ENCODE data around the gene NDUFC2.

Gene NDUFC2

DNA sequence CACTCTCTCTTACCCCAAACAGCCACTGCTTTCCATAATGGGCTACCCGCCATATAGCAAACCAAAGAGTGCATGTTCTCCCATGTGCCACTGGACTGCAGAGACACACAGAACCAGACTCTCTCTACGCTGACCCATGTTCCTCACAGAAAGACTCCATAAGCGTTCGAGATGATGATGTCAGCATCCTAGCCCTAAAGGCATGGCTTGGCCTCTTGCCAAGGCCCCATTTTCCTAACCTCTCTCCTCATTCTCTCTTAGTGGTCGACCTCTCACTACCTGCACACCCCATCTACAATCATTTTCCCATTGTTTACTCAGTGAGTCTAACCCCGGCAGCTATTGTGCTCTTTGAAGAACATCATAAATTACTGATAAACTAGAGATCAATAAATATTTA lies 4.9 kb downstream of the NDUFC2 start:
- no peaks in the 10 kb centered on the region for H3K27me3 ChIP-seq (ENCODE audit: insufficient read depth, low read length)
- H3K79me2 ChIP-seq (ENCODE audit: insufficient read depth, low read length), result peaks cover 54% of the 10 kb centered on the region
- H3K9me2 ChIP-seq (ENCODE audit: low read depth, low read length), result no peaks in the 10 kb centered on the region
- no peak overlapping the region for H3K27ac ChIP-seq (ENCODE audit: low read depth, low read length, poor library complexity, severe bottlenecking)
- peaks cover 27% of the 10 kb centered on the region for H3K4me1 ChIP-seq (ENCODE audit: insufficient read depth, low read length, severe bottlenecking)
- no peak overlapping the region for H2AFZ ChIP-seq (ENCODE audit: low read length)
- TF ChIP-seq, protein P1, sequence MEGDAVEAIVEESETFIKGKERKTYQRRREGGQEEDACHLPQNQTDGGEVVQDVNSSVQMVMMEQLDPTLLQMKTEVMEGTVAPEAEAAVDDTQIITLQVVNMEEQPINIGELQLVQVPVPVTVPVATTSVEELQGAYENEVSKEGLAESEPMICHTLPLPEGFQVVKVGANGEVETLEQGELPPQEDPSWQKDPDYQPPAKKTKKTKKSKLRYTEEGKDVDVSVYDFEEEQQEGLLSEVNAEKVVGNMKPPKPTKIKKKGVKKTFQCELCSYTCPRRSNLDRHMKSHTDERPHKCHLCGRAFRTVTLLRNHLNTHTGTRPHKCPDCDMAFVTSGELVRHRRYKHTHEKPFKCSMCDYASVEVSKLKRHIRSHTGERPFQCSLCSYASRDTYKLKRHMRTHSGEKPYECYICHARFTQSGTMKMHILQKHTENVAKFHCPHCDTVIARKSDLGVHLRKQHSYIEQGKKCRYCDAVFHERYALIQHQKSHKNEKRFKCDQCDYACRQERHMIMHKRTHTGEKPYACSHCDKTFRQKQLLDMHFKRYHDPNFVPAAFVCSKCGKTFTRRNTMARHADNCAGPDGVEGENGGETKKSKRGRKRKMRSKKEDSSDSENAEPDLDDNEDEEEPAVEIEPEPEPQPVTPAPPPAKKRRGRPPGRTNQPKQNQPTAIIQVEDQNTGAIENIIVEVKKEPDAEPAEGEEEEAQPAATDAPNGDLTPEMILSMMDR (IDR thresholded peaks at IDR 0.05; ENCODE audit: low read length), result no peak
- no peak for TF ChIP-seq EZH2 (IDR thresholded peaks at IDR 0.05; ENCODE audit: borderline replicate concordance, low read length)
- no peak overlapping the region for H3K4me2 ChIP-seq (ENCODE audit: low read length)
- no peak overlapping the region for H3K4me3 ChIP-seq (ENCODE audit: low read depth, low read length, poor library complexity, severe bottlenecking)
- no peak overlapping the region for H3K9ac ChIP-seq (ENCODE audit: low read length)
- no peaks in the 10 kb centered on the region for H3K9me3 ChIP-seq (ENCODE audit: low read length)
- no peaks in the 10 kb centered on the region for H3F3A ChIP-seq (ENCODE audit: insufficient read depth, low read length)
- H3K36me3 ChIP-seq (ENCODE audit: insufficient read depth, low read length), result peaks cover 43% of the 10 kb centered on the region
- no peaks in the 10 kb centered on the region for H4K20me1 ChIP-seq (ENCODE audit: insufficient read depth, low read length)

DNA sequence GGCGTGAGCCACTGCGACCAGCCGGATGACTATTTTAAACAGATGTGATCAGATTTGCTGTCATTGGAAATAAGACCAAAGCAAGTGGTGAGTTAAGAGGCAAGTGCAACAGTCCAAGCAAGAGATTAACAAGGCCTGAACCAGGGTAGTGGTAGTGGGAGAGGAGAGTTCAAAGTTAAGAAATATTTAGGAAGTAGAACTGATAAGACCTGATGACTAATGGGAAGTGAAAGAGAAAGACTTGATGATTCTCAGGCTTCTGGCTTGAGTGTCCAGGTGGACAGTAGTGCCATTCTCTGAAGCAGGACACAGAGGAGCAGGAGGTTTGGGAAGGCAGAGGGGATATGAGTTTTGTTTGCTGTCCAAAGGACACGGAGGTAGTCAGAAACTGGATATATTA lies 7.2 kb downstream of the NDUFC2 start:
- H3K9me2 ChIP-seq (ENCODE audit: low read depth, low read length), result no peaks in the 10 kb centered on the region
- no peak overlapping the region for H3K27ac ChIP-seq (ENCODE audit: low read depth, low read length, poor library complexity, severe bottlenecking)
- no peaks in the 10 kb centered on the region for H4K20me1 ChIP-seq (ENCODE audit: insufficient read depth, low read length)
- H3K4me3 ChIP-seq (ENCODE audit: low read depth, low read length, poor library complexity, severe bottlenecking), result no peak overlapping the region
- TF ChIP-seq, protein P1 (IDR thresholded peaks at IDR 0.05; ENCODE audit: low read length), result no peak
- no peak for TF ChIP-seq EZH2 (IDR thresholded peaks at IDR 0.05; ENCODE audit: borderline replicate concordance, low read length)
- H2AFZ ChIP-seq (ENCODE audit: low read length), result no peak overlapping the region
- H3K9ac ChIP-seq (ENCODE audit: low read length), result no peak overlapping the region
- H3K4me2 ChIP-seq (ENCODE audit: low read length), result no peak overlapping the region
- H3K36me3 ChIP-seq (ENCODE audit: insufficient read depth, low read length), result peaks cover 59% of the 10 kb centered on the region
- H3K79me2 ChIP-seq (ENCODE audit: insufficient read depth, low read length), result peaks cover 33% of the 10 kb centered on the region
- H3F3A ChIP-seq (ENCODE audit: insufficient read depth, low read length), result no peaks in the 10 kb centered on the region
- H3K27me3 ChIP-seq (ENCODE audit: insufficient read depth, low read length), result no peaks in the 10 kb centered on the region
- peaks cover 12% of the 10 kb centered on the region for H3K4me1 ChIP-seq (ENCODE audit: insufficient read depth, low read length, severe bottlenecking)
- no peaks in the 10 kb centered on the region for H3K9me3 ChIP-seq (ENCODE audit: low read length)

DNA sequence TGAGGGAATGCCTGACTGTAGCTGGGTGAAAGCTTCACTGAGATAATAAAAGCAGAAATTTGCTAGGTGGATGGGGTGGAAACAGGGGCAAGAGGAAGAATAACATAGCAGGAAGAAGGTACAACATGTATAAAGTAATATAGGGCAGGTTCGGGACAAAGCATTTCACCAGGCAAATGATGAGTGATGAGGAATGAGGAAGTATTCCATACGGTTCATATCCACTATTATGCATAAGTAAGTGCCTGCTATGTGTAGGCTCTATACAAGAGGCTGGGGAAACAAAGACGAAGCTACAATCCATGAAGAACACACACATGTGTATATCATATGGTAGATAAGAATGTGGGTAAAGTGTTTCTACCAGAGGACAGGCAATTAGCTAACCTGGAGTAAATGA lies 7.9 kb downstream of the NDUFC2 start:
- Histone ChIP-seq H3K9ac (ENCODE audit: low read length) (no peak overlapping the region), H3K4me3 (ENCODE audit: low read depth, low read length, poor library complexity, severe bottlenecking) (no peak overlapping the region), H3K27ac (ENCODE audit: low read depth, low read length, poor library complexity, severe bottlenecking) (no peak overlapping the region), H3K27me3 (ENCODE audit: insufficient read depth, low read length) (no peaks in the 10 kb centered on the region), H3K36me3 (ENCODE audit: insufficient read depth, low read length) (peaks cover 59% of the 10 kb centered on the region), H3K4me2 (ENCODE audit: low read length) (no peak overlapping the region), H3K79me2 (ENCODE audit: insufficient read depth, low read length) (peaks cover 27% of the 10 kb centered on the region), H3K9me3 (ENCODE audit: low read length) (no peaks in the 10 kb centered on the region), H3K4me1 (ENCODE audit: insufficient read depth, low read length, severe bottlenecking) (peaks cover 5% of the 10 kb centered on the region), H4K20me1 (ENCODE audit: insufficient read depth, low read length) (no peaks in the 10 kb centered on the region), H2AFZ (ENCODE audit: low read length) (no peak overlapping the region), H3K9me2 (ENCODE audit: low read depth, low read length) (no peaks in the 10 kb centered on the region), H3F3A (ENCODE audit: insufficient read depth, low read length) (no peaks in the 10 kb centered on the region)
- no peak for TF ChIP-seq EZH2 (IDR thresholded peaks at IDR 0.05; ENCODE audit: borderline replicate concordance, low read length)

DNA sequence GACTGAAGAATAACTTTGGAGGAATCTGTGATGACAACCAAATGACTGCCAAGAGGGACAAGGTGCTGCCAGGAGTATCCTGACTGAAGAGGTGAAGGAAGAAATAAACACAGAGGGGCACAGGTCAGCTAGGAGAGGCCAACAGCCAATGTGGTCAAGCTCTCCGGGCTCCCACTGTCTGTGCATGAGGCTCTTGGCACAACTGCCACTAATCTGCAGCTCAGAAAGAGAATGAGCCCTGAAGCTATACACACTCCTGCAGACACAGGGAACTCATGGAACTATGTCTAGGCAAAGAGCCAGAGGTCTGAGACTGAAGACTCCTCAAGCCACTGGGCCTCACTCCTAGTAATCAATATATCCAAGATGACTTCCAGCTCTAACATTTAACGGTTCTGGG lies 9.0 kb downstream of the NDUFC2 start:
- Histone ChIP-seq H3K9me2 (ENCODE audit: low read depth, low read length) (no peaks in the 10 kb centered on the region), H3F3A (ENCODE audit: insufficient read depth, low read length) (no peaks in the 10 kb centered on the region), H3K4me2 (ENCODE audit: low read length) (no peak overlapping the region), H3K4me1 (ENCODE audit: insufficient read depth, low read length, severe bottlenecking) (no peaks in the 10 kb centered on the region), H3K27ac (ENCODE audit: low read depth, low read length, poor library complexity, severe bottlenecking) (no peak overlapping the region), H3K27me3 (ENCODE audit: insufficient read depth, low read length) (no peaks in the 10 kb centered on the region), H3K79me2 (ENCODE audit: insufficient read depth, low read length) (peaks cover 17% of the 10 kb centered on the region), H2AFZ (ENCODE audit: low read length) (no peak overlapping the region), H4K20me1 (ENCODE audit: insufficient read depth, low read length) (no peaks in the 10 kb centered on the region), H3K9ac (ENCODE audit: low read length) (no peak overlapping the region), H3K36me3 (ENCODE audit: insufficient read depth, low read length) (peaks cover 56% of the 10 kb centered on the region), H3K9me3 (ENCODE audit: low read length) (no peaks in the 10 kb centered on the region), H3K4me3 (ENCODE audit: low read depth, low read length, poor library complexity, severe bottlenecking) (no peak overlapping the region)
- TF ChIP-seq, protein P1 (IDR thresholded peaks at IDR 0.05; ENCODE audit: low read length), result no peak
- no peak for TF ChIP-seq EZH2 (IDR thresholded peaks at IDR 0.05; ENCODE audit: borderline replicate concordance, low read length)
